ENCODE results near the gene NDUFS6.
A peak's percentile ranks its signal among the peaks of the same experiment; 100 is the strongest.
"Not testable (repeated sequence)": the region's sequence is repeated elsewhere in the genome, so short reads cannot be mapped to it uniquely, and the experiment has no call there.

The NDUFS6 gene

DNA sequence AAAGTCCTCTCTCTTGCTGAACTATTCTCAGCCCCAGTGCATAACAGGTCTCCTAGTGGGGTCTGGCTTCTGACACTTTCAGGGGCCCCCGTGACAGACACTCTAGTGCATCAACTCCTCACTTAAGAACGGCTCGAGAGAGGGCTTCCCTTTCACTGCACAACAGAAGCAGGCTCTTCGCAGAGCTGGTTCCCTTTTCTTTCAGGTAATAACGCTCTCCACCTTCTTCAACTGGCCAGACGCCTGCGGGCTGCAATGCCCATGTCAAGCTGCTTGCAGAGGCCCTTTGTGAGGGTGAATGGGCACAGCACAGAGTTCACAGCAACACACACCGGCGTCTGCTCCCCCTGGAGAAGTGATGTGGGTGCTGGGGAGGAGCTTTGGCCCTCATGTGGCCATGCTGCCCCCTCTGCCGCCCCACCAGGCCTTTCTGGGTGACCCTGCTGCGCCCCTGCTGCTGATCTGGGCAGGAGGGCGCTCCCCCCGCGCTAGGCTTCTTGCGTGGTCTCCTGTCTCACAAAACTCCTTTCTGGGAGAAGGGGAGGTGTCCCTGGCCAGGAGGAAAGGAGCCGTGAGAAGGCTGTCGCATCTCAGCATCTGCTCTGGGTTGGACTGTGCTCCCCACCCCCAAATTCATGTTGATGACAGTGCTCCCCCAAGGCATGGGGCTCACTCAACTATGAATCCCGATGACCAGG, 4.0 kb upstream of the NDUFS6 start:
- no peak for DNase-seq (ENCODE audit: low read depth, low spot score)

- no peak for DNase-seq (ENCODE audit: low read depth, low spot score)
Observed at GRCh38 chr5:1797855-1798254, 3.4 kb upstream of the NDUFS6 start.

DNA sequence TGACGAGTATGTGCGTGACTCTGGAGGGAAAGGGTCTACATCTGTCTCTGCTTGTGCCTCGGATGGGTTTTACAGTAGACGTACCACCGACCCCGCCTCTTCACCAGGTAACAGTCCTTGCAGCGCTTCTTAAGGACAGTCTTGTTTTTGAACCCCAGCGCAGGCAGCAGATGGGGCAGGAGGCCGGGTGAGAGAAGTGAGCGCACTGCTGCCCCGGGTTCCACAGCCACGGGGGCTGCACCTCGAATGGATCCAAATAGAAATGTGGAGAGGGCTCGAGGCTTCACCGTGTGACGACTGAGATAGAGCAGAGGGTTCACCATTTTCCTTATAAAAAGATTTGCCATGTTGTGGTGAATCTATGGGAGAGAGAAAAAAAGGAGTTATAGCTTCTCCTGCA, 2.6 kb upstream of the NDUFS6 start:
- not testable (repeated sequence) for DNase-seq (ENCODE audit: low read depth, low spot score)

DNA sequence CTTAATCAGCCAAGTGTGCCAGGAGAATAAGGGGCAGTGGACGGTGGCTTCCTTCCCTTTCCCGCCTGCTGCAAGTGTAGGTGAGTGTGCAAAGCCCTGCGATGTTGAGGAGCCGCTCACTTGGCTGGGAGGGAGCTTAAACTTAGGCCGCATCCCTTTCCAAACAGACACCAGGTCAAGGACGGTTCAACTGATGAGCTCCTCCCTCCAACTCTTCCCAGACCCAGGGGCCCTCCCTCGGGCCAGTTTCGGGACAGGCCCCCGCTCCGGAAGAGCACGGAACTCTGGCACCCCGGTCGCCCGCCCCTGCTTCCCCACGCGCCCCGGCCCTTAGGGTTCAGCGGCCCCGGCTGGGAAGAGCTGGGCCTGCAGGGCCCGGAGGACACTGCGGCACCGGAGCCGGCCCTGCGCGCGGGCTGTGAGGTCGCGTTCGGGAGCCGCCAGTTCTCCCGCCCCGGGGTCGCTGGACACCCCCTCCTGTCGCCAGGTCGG, 2.1 kb upstream of the NDUFS6 start:
- no peak for DNase-seq (ENCODE audit: low read depth, low spot score)

DNA sequence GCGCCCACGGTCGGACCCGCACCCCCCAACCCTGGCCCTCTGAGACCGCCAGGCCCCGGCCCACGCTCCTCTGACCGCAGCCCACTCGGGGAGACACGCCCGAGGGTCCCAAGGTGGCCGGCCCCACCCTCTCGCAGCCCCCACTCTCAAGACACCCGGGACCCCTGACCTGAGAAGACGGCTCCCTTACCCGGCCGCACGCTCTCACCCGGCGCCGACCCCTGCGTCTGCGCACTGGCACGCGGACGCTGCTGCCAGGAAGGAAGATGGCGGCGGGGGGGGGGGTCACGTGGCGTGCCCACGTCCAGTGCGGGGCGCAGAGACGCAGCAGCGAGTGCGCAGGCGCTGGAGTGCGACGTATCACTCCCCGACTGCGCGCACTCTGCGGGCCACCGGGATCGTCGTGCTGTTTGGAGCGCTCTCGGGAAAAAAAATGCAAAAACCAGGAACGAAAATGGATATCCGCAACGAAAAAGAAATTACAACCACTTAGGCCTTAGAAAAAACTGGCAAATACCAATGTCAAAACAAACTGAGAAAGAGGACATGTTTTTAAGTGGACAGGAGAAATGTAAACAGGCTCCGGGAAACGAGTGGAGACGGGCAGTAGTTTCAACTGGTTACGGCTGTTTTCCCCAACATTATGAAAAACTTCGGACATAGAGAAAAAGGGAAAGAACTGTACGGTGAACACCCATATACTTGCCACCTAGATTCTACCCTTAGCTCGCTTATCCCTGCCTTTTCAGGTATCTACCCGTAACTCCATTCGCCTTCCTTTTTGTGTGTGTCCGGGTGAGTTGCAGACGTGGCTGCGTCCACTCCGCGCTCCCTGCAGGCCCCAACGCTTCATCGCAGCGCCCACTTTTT, 1.4 kb upstream of the NDUFS6 start, which contains the start of gene MRPL36:
Gene MRPL36 (minus strand): TSS at position 236 of the 870 bp plus-strand sequence. CDS start 902 bp downstream, outside the sequence.
- peak; percentile 77 for DNase-seq (ENCODE audit: low read depth, low spot score)

- DNase-seq (ENCODE audit: low read depth, low spot score), result no peak
Observed at GRCh38 chr5:1800472-1801221, 560 bp upstream of the NDUFS6 start.

- DNase-seq (ENCODE audit: low read depth, low spot score), result no peak
Observed at GRCh38 chr5:1801967-1802295, 724 bp downstream of the NDUFS6 start.

DNA sequence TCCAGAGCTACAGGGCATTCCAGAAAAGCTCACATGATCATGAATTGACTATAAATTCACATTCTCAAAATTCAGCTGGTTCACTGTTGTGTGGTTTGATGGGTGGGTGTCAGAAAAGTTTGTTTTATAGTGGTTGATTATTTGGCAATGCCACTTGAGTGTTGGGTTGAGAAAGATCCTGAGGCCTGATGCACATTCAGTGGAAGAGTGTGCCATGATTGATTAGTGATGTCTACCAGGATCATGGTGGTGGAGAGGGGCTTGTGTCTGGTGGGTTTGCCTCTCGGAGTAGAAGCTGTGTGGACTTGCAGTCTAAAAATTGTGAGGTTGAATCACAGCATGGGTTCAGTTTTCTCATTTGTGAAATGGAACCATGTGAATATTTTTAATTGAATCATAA, 2.0 kb downstream of the NDUFS6 start:
- no peak for DNase-seq (ENCODE audit: low read depth, low spot score)

DNA sequence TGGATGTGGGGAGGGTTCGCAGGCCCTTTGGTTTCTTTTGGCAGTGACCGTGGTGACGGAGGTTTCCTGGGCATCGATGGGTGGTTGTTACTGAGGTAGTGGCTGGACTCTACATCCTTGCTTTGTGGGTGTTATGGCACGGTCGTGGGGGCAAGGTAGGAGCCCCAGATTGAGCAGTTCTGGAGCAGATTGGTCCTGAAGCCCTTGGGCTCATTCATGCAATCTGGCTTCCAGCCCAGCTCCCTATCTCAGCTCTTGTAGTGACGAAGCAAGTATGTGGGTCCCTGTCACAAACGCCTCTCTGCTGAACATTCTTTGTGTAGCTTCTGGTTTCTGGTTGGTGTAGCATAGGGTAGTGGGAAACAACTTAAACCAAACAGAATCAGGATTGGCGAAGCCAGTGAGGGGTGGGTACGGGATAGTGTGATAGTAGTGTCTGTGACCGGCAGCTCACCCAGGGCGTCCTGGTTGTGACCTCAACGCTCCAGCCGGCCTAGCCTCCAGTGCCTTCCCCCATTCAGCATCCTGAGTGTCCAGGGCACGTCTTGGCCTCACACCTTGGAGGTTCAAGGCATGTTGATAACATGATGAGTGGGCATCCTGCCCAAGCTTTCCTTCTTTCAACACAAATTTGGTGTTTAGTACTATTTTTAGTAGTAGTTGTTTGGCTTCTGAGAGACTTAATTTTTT, 2.9 kb downstream of the NDUFS6 start:
- no peak for DNase-seq (ENCODE audit: low read depth, low spot score)

DNA sequence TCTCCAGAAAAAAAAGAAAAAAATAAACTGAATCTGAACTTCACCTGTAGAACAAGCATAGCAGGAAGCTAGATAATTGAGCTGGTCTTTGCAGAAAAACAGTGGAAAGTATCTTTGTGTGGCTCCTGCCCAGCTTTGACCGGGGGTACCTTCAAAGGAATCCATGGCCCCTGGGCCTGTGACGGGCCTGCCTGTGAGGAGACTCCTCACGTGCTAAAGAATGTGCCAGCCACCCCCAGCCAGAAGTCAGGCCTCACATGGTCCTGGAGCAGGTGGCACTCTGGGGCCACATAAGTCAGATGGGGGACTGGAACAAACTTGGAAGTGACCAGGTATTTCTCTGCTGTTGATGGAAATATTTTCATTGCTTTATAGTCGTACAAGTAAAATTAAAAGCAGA, 4.1 kb downstream of the NDUFS6 start:
- no peak for DNase-seq (ENCODE audit: low read depth, low spot score)

DNA sequence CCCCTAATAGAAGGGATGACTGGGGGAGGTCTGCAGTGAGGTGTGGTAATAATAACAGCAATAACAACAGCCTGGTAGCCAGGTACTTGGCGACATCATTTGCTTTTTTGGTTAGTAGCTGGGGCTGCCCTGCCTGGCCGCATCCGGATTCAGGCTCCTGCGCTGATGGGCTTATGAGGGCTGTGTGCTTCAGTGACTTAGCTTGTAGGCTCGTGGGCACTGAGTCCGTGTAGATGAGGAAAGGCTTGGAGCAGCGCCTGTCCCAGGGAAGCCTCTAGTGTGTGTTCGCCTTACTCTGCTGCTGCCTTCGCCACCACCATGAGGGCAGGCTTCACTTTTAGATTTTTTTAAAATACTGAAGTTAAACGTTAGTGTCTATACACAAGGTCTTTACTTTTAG, 4.5 kb downstream of the NDUFS6 start:
- DNase-seq (ENCODE audit: low read depth, low spot score), result no peak

- no peak for DNase-seq (ENCODE audit: low read depth, low spot score)
Observed at GRCh38 chr5:1806199-1806598, 5.0 kb downstream of the NDUFS6 start.

DNA sequence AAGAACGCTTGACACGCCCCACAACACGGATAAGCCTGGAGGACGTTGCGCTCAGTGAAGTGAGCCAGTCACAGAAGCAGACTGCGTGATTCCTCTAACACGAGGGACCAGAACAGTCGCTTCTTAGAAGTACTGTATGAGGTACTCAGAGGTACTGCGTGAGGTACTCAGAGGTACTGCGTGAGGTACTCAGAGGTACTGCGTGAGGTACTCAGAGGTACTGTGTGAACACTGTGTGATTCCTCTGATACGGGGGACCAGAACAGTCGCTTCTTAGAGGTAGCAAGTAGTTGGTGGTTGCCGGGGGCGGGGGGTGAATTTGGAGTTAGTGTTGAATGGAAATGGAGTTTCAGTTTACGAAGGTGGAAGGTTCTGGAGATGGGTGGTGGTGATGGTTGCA, 5.8 kb downstream of the NDUFS6 start:
- DNase-seq (ENCODE audit: low read depth, low spot score), result no peak

DNA sequence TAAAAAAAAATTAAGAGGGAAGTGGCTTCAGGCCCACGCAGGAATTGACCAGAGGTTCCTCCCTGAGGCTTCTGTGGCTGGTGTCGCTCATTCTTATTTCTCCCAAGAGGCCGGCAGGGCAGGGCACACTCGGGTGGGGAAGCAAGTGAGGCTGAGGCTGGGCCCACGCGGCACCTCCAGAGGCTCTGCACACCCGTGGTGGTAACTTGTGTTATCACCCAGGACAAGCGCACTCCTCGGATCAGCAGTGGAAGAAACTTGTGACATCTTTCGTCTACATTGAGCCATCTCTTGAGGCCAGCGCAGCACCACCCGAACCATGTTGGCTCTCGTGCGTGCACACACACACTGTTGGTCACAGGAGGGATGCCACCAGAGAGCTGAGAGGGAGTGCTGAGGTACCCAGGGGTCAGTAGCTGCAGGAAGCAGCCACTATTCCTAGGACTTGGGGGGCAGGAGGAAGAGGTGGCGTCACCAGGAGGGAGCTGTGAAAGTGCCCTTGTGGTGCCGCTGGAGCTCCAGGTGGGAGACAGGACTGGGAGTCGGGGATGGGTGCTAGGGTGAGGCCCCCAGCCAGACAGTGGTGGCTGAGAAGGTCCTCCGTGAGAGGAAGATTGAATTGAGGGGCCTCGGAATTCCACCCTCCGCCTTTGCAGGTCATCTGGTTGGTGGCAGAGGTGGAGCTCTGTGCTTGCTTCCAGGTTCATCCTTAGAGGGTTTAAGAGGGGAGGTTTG, 6.4 kb downstream of the NDUFS6 start:
- DNase-seq (ENCODE audit: low read depth, low spot score), result no peak

GRCh38 chr5:1808439-1808838, 7.2 kb downstream of the NDUFS6 start:
- DNase-seq (ENCODE audit: low read depth, low spot score), result no peak

- no peak for DNase-seq (ENCODE audit: low read depth, low spot score)
Observed at GRCh38 chr5:1809416-1810035, 8.3 kb downstream of the NDUFS6 start.

- no peak for DNase-seq (ENCODE audit: low read depth, low spot score)
Observed at GRCh38 chr5:1810581-1811101, 9.4 kb downstream of the NDUFS6 start.

DNA sequence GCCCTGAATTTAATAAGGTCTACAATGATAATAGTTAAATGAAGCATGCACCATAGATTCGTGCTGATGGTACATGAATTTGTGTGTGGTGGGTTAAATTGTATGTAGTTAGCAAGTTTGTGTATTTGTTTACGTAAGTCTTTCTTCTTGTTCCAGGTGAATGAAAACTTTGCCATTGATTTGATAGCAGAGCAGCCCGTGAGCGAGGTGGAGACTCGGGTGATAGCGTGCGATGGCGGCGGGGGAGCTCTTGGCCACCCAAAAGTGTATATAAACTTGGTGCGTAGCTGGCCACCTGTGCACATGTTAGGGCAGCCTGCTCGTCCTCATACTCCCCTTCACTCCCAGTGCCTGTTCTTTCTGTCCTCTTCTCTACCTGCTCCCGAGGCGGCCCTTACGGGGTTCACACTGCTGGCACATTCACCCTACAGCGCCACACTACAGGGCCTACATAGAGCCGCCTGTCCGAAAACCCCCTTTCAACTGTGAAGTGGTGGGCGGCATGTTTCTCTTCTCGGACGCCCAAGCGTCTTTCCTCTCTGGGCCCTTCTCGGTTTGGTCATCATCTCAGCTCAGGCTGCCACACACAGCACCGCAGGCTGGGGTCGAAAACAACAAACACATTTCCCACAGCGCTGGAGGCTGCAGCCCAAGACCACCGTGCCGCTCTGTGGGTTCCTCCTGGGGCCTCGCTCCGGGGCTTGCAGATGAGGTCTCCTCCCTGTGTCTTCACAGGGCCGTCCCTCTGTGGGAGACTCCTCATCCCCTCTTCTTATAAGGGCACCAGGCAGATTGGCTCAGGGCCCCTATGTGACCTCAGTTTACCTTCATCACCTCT, 13.2 kb downstream of the NDUFS6 start:
- no peak for DNase-seq (ENCODE audit: low read depth, low spot score)

GRCh38 chr5:1815071-1815786, 14.0 kb downstream of the NDUFS6 start:
- no peak for DNase-seq (ENCODE audit: low read depth, low spot score)
